GM23338 (cell line): ENCODE results near the gene SIRT4. TPM values are rescaled to one million over a fixed set of nuclear protein-coding genes. Genes with fewer than 3 reads are reported as not detected.
A peak's percentile ranks its signal among the peaks of the same experiment; 100 is the strongest.

Experiments used
- ATAC-seq: fragments of 200-7000 bp; cut with Tn5 transposase; 3 replicates; pipeline ENCODE4 v1.9.1; 2020
- DNase-seq: peaks from one replicate; pipeline ENCODE4 v3.0.0-alpha.2; 2015; ENCODE audit warnings: low spot score
- H2AFZ ChIP-seq: fragments of 200-600 bp; sonication (generic); 2 replicates; pipeline ENCODE4 v1.8.0; 2016; ENCODE audit warnings: antibody characterized with exemption, mild to moderate bottlenecking, moderate library complexity
- H3F3A ChIP-seq: fragments of 200-600 bp; sonication (generic); replicated peaks from 2 replicates; pipeline ENCODE4 v1.8.0; 2017; ENCODE audit warnings: antibody characterized with exemption, mixed run types, low read depth
- H3K27ac ChIP-seq: fragments of 200-600 bp; sonication (generic); 2 replicates; pipeline ENCODE4 v1.6.1; 2016; ENCODE audit warnings: low read depth
- H3K27me3 ChIP-seq: fragments of 200-600 bp; sonication (generic); 2 replicates; pipeline ENCODE4 v1.8.0; 2016; ENCODE audit warnings: mild to moderate bottlenecking, mixed run types, moderate library complexity; ENCODE audit not compliant: insufficient read depth
- H3K36me3 ChIP-seq: fragments of 200-600 bp; sonication (generic); 2 replicates; pipeline ENCODE4 v1.8.0; 2016; ENCODE audit warnings: mild to moderate bottlenecking; ENCODE audit not compliant: insufficient read depth
- H3K4me1 ChIP-seq: fragments of 200-600 bp; sonication (generic); 2 replicates; pipeline ENCODE4 v1.8.0; 2016; ENCODE audit warnings: mild to moderate bottlenecking, moderate library complexity; ENCODE audit not compliant: insufficient read depth
- H3K4me2 ChIP-seq: fragments of 200-600 bp; sonication (generic); 2 replicates; pipeline ENCODE4 v1.7.1; 2017; ENCODE audit warnings: mixed run types
- H3K4me3 ChIP-seq: fragments of 200-600 bp; sonication (generic); 2 replicates; pipeline ENCODE4 v1.6.1; 2016; ENCODE audit warnings: mixed run types
- H3K79me2 ChIP-seq: fragments of 200-600 bp; sonication (generic); replicated peaks from 2 replicates; pipeline ENCODE4 v1.8.0; 2017; ENCODE audit warnings: mild to moderate bottlenecking; ENCODE audit not compliant: insufficient read depth
- H3K9me2 ChIP-seq: fragments of 200-600 bp; sonication (generic); 2 replicates; pipeline ENCODE4 v1.8.0; 2017; ENCODE audit not compliant: insufficient read depth
- H4K20me1 ChIP-seq: fragments of 200-600 bp; sonication (generic); replicated peaks from 2 replicates; pipeline ENCODE4 v1.8.0; 2017; ENCODE audit warnings: mild to moderate bottlenecking; ENCODE audit not compliant: insufficient read depth
- H3K27ac Mint-ChIP-seq: 2 replicates; pipeline ENCODE4 v1.8.0; 2020; ENCODE audit warnings: inconsistent platforms, mild to moderate bottlenecking, moderate library complexity, mixed read lengths
- H3K27me3 Mint-ChIP-seq: 3 replicates; pipeline ENCODE4 v1.8.0; 2022; ENCODE audit warnings: low read depth, mild to moderate bottlenecking, moderate library complexity, mixed read lengths, inconsistent platforms; ENCODE audit not compliant: insufficient read depth, poor library complexity
- H3K36me3 Mint-ChIP-seq: 3 replicates; pipeline ENCODE4 v1.8.0; 2021; ENCODE audit warnings: low read depth, mild to moderate bottlenecking, inconsistent platforms, moderate library complexity, mixed read lengths
- H3K4me1 Mint-ChIP-seq: 3 replicates; pipeline ENCODE4 v1.8.0; 2020; ENCODE audit warnings: mild to moderate bottlenecking, inconsistent platforms, mixed read lengths
- H3K4me3 Mint-ChIP-seq: 3 replicates; pipeline ENCODE4 v1.8.0; 2021; ENCODE audit warnings: moderate library complexity, mild to moderate bottlenecking, inconsistent platforms, mixed read lengths
- H3K9me3 Mint-ChIP-seq: 3 replicates; pipeline ENCODE4 v1.8.0; 2020; ENCODE audit warnings: moderate library complexity, mild to moderate bottlenecking, inconsistent platforms, mixed read lengths
- CREB1 ChIP-seq: fragments of 250-450 bp; sonication (Bioruptor Pico); IDR thresholded peaks from 2 replicates; pipeline ENCODE4 v1.5.0; 2020; ENCODE audit warnings: low read depth, mild to moderate bottlenecking, moderate library complexity
- EZH2 ChIP-seq: fragments of 200-600 bp; sonication (generic); IDR thresholded peaks from one replicate; pipeline ENCODE4 v1.8.0; 2017; ENCODE audit warnings: antibody characterized with exemption, mild to moderate bottlenecking, low read depth; ENCODE audit not compliant: unreplicated experiment
- EZH2phosphoT487 ChIP-seq: fragments of 200-600 bp; sonication (generic); IDR thresholded peaks from one replicate; pipeline ENCODE4 v1.8.1; 2018; ENCODE audit warnings: antibody characterized with exemption; ENCODE audit not compliant: unreplicated experiment
- JUNB ChIP-seq: IDR thresholded peaks from one replicate; pipeline ENCODE4 v1.6.1; 2016; ENCODE audit warnings: antibody characterized with exemption; ENCODE audit not compliant: unreplicated experiment
- NANOG ChIP-seq: IDR thresholded peaks from 2 replicates; pipeline ENCODE4 v1.6.1; 2016; ENCODE audit warnings: antibody characterized with exemption, borderline replicate concordance
- POLR2AphosphoS5 ChIP-seq: IDR thresholded peaks from 2 replicates; pipeline ENCODE4 v1.6.1; 2016; ENCODE audit warnings: antibody characterized with exemption, low read depth
- REST ChIP-seq: IDR thresholded peaks from one replicate; pipeline ENCODE4 v1.6.1; 2018; ENCODE audit warnings: antibody characterized with exemption; ENCODE audit not compliant: unreplicated experiment
- STAT1 ChIP-seq: IDR thresholded peaks from one replicate; pipeline ENCODE4 v1.6.1; 2016; ENCODE audit warnings: antibody characterized with exemption; ENCODE audit not compliant: unreplicated experiment
- ZNF114 ChIP-seq: fragments of 250-450 bp; sonication (Bioruptor Pico); IDR thresholded peaks from 2 replicates; pipeline ENCODE4 v1.5.0; 2020; ENCODE audit warnings: mild to moderate bottlenecking, moderate library complexity
- ZNF331 ChIP-seq: fragments of 250-450 bp; sonication (Bioruptor Pico); IDR thresholded peaks from 2 replicates; pipeline ENCODE4 v1.5.0; 2020; ENCODE audit warnings: low read depth, mild to moderate bottlenecking, moderate library complexity
- ZNF462 ChIP-seq: fragments of 250-450 bp; sonication (Bioruptor Pico); IDR thresholded peaks from 2 replicates; pipeline ENCODE4 v1.5.0; 2020; ENCODE audit warnings: mild to moderate bottlenecking, moderate library complexity
- polyA plus RNA-seq: library from polyadenylated mRNA; unstranded; fragments of >200 nt; fragmentation: Nextera tagmentation; extraction: Ambion mirVana; gene quantifications from 2 replicates; pipeline ENCODE4 v1.2.1, GENCODE V29; 2016
- total RNA-seq: library from RNA; depleted of rRNA; stranded (reverse); fragments of >200 nt; shearing (Covaris generic); gene quantifications from 2 replicates; pipeline ENCODE4 v1.2.3, GENCODE V29; 2014
- TF ChIP-seq, protein P1 (sequence below): IDR thresholded peaks from 2 replicates; pipeline ENCODE4 v1.6.1; 2016; ENCODE audit warnings: antibody characterized with exemption
- TF ChIP-seq, protein P2 (sequence below), 2 experiments: fragments of 200-600 bp in 1 of 2; sonication (generic) in 1 of 2; conservative IDR thresholded peaks; 2 replicates each; pipeline versions ENCODE4 v1.5.1 to v1.6.1; 2016 to 2017; ENCODE audit warnings: antibody characterized with exemption in 2 of 2, low read depth in 2 of 2, mild to moderate bottlenecking in 2 of 2, moderate library complexity in 1 of 2

Gene SIRT4
- total and polyA plus RNA-seq, 2 experiments from 2014 or later = 2.0 to 3.0 TPM

DNA sequence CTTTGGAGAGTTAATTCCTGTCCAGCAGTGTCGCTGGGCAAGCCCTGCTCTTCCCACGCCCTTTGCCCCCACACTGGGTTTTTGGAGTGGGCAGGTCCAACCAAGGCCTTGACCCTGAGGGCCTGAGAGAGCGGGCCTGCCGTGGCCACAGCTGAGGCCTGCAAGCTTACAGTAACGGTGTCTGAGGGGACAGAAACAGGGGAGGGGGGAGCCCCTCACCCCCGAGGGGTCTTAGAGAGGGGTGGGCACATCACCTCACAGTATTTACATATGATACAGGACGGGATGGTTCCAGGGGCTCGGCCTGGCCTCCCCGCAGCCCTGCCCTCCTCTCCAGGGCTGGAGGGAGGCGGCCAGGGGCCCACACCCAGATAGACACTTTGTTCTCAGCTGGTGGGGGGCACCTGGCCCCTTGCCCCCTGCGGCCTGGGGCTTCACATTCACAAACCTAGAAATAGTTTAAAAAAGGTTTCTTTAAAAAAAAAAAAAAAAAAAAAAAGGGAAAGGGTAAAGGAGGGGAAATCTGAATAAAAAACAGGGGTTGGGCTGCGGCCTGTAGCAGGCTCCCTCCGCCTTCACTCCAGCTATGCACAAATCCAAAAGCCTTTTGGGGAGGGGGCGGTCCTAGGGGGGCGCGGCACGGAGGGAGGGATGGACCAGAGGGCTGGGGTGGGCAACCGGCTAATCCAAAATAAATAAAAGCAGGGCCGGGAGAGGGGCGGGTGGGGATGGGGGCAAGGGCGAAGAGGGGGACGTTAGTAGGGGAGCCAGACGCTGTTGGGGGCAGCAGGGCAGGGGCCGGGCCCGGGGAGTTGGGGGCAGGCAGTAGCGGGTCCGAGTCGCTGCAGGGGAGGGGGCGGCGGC is 40.3 kb downstream of the SIRT4 start:
- H3K4me3 ChIP-seq = peak overlapping the region; percentile 30; the same call in 1 of the 2 replicates
- H3K4me2 ChIP-seq = peak overlapping the region; percentile 43; the same call in 1 of the 2 replicates
- DNase-seq (peak; percentile 54), ATAC-seq (peak; percentile 75)
- H3K4me1 ChIP-seq = no peaks in the 10 kb centered on the region
- no peaks in the 10 kb centered on the region for H3F3A ChIP-seq
- no peak overlapping the region for H3K27ac Mint-ChIP-seq
- peaks cover 32% of the 10 kb centered on the region for H3K27me3 Mint-ChIP-seq
- peaks cover 45% of the 10 kb centered on the region for H3K36me3 Mint-ChIP-seq
- H3K9me2 ChIP-seq = no peaks in the 10 kb centered on the region
- H3K79me2 ChIP-seq = no peaks in the 10 kb centered on the region
- no peaks in the 10 kb centered on the region for H4K20me1 ChIP-seq
- H3K27ac ChIP-seq = 0 out of 2 replicates have a peak overlapping the region, but pooled peaks have one; percentile 63
- peaks cover 4% of the 10 kb centered on the region; the same call in 1 of the 3 replicates for H3K4me1 Mint-ChIP-seq
- TF ChIP-seq STAT1 (no peak), ZNF462 (CRISPR knock-in tag) (no peak), CREB1 (no peak), EZH2phosphoT487 (no peak), NANOG (no peak), ZNF114 (CRISPR knock-in tag) (no peak), REST (no peak), ZNF331 (no peak), EZH2 (no peak), JUNB (no peak), POLR2AphosphoS5 (no peak)
- TF ChIP-seq, protein P1, sequence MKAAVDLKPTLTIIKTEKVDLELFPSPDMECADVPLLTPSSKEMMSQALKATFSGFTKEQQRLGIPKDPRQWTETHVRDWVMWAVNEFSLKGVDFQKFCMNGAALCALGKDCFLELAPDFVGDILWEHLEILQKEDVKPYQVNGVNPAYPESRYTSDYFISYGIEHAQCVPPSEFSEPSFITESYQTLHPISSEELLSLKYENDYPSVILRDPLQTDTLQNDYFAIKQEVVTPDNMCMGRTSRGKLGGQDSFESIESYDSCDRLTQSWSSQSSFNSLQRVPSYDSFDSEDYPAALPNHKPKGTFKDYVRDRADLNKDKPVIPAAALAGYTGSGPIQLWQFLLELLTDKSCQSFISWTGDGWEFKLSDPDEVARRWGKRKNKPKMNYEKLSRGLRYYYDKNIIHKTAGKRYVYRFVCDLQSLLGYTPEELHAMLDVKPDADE = no peak
- TF ChIP-seq, protein P2, sequence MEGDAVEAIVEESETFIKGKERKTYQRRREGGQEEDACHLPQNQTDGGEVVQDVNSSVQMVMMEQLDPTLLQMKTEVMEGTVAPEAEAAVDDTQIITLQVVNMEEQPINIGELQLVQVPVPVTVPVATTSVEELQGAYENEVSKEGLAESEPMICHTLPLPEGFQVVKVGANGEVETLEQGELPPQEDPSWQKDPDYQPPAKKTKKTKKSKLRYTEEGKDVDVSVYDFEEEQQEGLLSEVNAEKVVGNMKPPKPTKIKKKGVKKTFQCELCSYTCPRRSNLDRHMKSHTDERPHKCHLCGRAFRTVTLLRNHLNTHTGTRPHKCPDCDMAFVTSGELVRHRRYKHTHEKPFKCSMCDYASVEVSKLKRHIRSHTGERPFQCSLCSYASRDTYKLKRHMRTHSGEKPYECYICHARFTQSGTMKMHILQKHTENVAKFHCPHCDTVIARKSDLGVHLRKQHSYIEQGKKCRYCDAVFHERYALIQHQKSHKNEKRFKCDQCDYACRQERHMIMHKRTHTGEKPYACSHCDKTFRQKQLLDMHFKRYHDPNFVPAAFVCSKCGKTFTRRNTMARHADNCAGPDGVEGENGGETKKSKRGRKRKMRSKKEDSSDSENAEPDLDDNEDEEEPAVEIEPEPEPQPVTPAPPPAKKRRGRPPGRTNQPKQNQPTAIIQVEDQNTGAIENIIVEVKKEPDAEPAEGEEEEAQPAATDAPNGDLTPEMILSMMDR (conservative IDR thresholded peaks at IDR 0.05; ENCODE audit: low read depth in 2 of 2) = no peak
- peaks cover 20% of the 10 kb centered on the region for H3K9me3 Mint-ChIP-seq
- no peak overlapping the region for H3K4me3 Mint-ChIP-seq
- H3K36me3 ChIP-seq = no peaks in the 10 kb centered on the region
- no peak overlapping the region; the same call in 1 of the 2 replicates for H2AFZ ChIP-seq
- no peaks in the 10 kb centered on the region for H3K27me3 ChIP-seq
